ENCODE data around the gene CYB561. TPM values are rescaled to one million over a fixed set of nuclear protein-coding genes. Genes with fewer than 3 reads are reported as not detected.

The CYB561 gene
- total and polyA plus RNA-seq, 10 of the 15 experiments (the other 5 are each of a cell fraction or from before 2014, with no cell fraction given), result 0.52 to 6.9 (median 2.5) TPM

GRCh38 chr17:63423251-63423950 is 22.7 kb downstream of the CYB561 start:
- Histone ChIP-seq H3K79me2 (ENCODE audit: control insufficient read depth, insufficient read depth, low read length) (no peaks in the 10 kb centered on the region), H3K4me3 (no peak overlapping the region), H3K27ac (ENCODE audit: control insufficient read depth, insufficient read depth) (no peak overlapping the region), H3K4me2 (ENCODE audit: control insufficient read depth, insufficient read depth) (no peak overlapping the region), H4K20me1 (ENCODE audit: control insufficient read depth, insufficient read depth) (no peaks in the 10 kb centered on the region), H2AFZ (ENCODE audit: control insufficient read depth, low read depth, low read length) (no peak overlapping the region), H3K9ac (ENCODE audit: control insufficient read depth, insufficient read depth, low read length) (no peak overlapping the region), H3K9me3 (replicated peaks; ENCODE audit: control insufficient read depth, insufficient read depth, low read length) (no peaks in the 10 kb centered on the region), H3K27me3 (replicated peaks in 1 of 2; ENCODE audit: control insufficient read depth in 2 of 2, insufficient read depth in 2 of 2, low read length in 1 of 2) (peaks cover 0 to 2% of the 10 kb centered on the region in 2 experiments; a peak in 1 of 4 replicates), H3K4me1 (ENCODE audit: control insufficient read depth, insufficient read depth, low read length) (no peaks in the 10 kb centered on the region), H3K36me3 (ENCODE audit: control insufficient read depth in 2 of 2, insufficient read depth in 2 of 2, low read length in 1 of 2) (no peaks in the 10 kb centered on the region)
- FAIRE-seq (no peak), ATAC-seq (no peak), DNase-seq (ENCODE audit: low read depth, low spot score) (no peak)
- RAD21 ChIA-PET (ENCODE audit: unreplicated experiment), result interaction anchor here (1.9 kb wide), 1 partner anchor 188 kb away, joined by 6 read pairs; no protein-coding TSS in a partner anchor
- no TSS peak for BruUV-seq (replicated peaks)
- 23% methylated on average over 11 of the region's 11 CpGs for WGBS (ENCODE audit: insufficient coverage, insufficient replicate concordance, low lambda C conversion rate, missing lambda C conversion rate)
- intact Hi-C loops (cut with micrococcal nuclease; ENCODE audit: unreplicated experiment) (loop anchor here (10.0 kb wide), 1 partner anchor 271 kb away; no protein-coding TSS in a partner anchor), in situ Hi-C loops (cut with MboI) (loop anchor here (5.0 kb wide), 2 partner anchors 54 to 189 kb away; partner anchors contain the start of gene ACE)
- POLR2A ChIA-PET, result no interaction called here
- CTCF ChIA-PET, result interaction anchor here (0.6 to 7.8 kb wide), 5 partner anchors 15 to 1032 kb away, joined by 3 to 162 read pairs (median 3); partner anchors contain the start of gene ACE
- TF ChIP-seq NRF1 (conservative IDR thresholded peaks at IDR 0.05; ENCODE audit: low read depth, low read length) (no peak), SRF (IDR thresholded peaks at IDR 0.05; ENCODE audit: low read depth in 2 of 2, low read length in 2 of 2) (no peak), CTCF (IDR thresholded peaks at IDR 0.05 in 2 of 3, conservative IDR thresholded peaks at IDR 0.05 in 1 of 3; ENCODE audit: control insufficient read depth in 2 of 3, extremely low read depth in 1 of 3, insufficient read depth in 1 of 3, low read depth in 3 of 3, low read length in 3 of 3) (no peak), SMAD1 (IDR thresholded peaks at IDR 0.05; ENCODE audit: low read depth, partially characterized antibody) (no peak), MXI1 (IDR thresholded peaks at IDR 0.05; ENCODE audit: low read depth, low read length) (no peak), SMC3 (IDR thresholded peaks at IDR 0.05; ENCODE audit: borderline replicate concordance, low read length) (no peak), PBX3 (IDR thresholded peaks at IDR 0.05; ENCODE audit: insufficient replicate concordance, low read depth, low read length) (no peak), EGR1 (IDR thresholded peaks at IDR 0.05; ENCODE audit: borderline replicate concordance in 1 of 2, low read depth in 2 of 2, low read length in 2 of 2) (no peak)
- SMC1A ChIA-PET (ENCODE audit: uncharacterized antibody, unreplicated experiment), result interaction anchor here (1.1 to 6.8 kb wide), 2 partner anchors 56 to 190 kb away, joined by 4 to 82 read pairs; no protein-coding TSS in a partner anchor

All from GM12878 (cell line).